ENCODE data around the gene CPT1B. TPM values are rescaled to one million over a fixed set of nuclear protein-coding genes. Genes with fewer than 3 reads are reported as not detected.

The CPT1B gene
- total and polyA plus RNA-seq, 12 donors, result 61.2 to 487 (median 398) TPM

DNA sequence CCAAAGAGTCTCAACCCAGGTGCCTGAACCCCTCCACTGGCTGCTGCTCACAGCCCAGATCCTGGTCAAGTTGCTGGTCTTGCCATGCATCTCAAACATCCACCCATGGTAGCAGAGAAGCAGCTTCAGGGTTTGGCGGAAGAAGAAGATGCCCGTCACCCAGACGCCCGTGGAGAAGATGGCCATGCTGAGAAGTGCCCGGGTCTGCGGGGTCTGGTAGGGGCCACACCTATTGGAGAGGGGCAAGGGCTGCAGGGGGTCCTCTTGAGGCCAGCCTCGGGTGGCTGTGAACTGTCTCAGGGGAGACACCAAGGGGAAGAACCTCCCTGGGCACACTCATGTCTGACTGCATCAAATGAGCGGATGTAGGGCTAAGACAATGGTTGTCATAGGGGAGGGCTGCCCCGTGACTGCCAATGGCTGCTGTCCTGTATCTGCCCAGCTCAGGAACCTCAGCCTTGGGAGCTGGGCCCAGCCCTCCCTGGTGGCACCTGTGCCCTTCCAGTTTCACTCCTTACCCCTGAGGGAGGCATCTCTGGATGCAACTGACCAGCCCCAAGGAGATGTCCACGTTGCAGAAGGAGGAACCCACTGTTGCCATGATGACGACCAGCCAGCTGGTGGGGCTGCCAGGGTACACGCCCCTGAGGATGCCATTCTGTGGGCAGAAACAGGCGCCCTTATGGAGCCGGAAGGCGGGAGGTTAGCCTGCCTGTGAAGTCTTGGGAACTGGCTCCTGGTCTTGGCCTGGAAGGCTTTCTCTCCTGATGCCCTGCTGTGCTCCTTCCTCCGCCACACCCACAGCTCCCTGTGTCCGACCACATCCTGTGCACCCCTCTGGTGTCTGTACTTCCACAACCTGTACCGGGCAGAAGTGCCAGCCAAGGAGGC is 1.2 kb downstream of the CPT1B start:
- intact Hi-C loops (cut with DNase I), result loop anchor here in 3 of 10 donors (5.0 kb wide), 1 partner anchor 45 kb away; no protein-coding TSS in a partner anchor
- Histone ChIP-seq H3K27ac (peak overlapping the region in 9 of 10 donors; percentile 80 to 100 (median 96)), H3K4me3 (peak overlapping the region in 9 of 10 donors; percentile 43 to 62 (median 57)), H3K9me3 (no peaks in the 10 kb centered on the region), H3K27me3 (no peaks in the 10 kb centered on the region), H3K4me1 (peaks cover 5 to 61% (median 48%) of the 10 kb centered on the region in 9 donors), H3K36me3 (peaks cover 0 to 73% (median 11%) of the 10 kb centered on the region in 9 donors)
- peak in 1 of 8 donors; percentile 5 for ATAC-seq
- WGBS, 2 donors, result 62 to 65% methylated on average over 18 of the region's 18 CpGs
- DNase-seq, result no peak
- TF ChIP-seq, protein P1, sequence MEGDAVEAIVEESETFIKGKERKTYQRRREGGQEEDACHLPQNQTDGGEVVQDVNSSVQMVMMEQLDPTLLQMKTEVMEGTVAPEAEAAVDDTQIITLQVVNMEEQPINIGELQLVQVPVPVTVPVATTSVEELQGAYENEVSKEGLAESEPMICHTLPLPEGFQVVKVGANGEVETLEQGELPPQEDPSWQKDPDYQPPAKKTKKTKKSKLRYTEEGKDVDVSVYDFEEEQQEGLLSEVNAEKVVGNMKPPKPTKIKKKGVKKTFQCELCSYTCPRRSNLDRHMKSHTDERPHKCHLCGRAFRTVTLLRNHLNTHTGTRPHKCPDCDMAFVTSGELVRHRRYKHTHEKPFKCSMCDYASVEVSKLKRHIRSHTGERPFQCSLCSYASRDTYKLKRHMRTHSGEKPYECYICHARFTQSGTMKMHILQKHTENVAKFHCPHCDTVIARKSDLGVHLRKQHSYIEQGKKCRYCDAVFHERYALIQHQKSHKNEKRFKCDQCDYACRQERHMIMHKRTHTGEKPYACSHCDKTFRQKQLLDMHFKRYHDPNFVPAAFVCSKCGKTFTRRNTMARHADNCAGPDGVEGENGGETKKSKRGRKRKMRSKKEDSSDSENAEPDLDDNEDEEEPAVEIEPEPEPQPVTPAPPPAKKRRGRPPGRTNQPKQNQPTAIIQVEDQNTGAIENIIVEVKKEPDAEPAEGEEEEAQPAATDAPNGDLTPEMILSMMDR (IDR thresholded peaks at IDR 0.05), result no peak

- TF ChIP-seq, protein P1 (IDR thresholded peaks at IDR 0.05), result peak in 7 of 9 donors; percentile 11 to 60 (median 46)
- intact Hi-C loops (cut with DNase I), result loop anchor here in 3 of 10 donors (5.0 kb wide), 1 partner anchor 46 kb away; no protein-coding TSS in a partner anchor
- 38 to 40% methylated on average over 5 of the region's 5 CpGs for WGBS, 2 donors
- peak overlapping the region in 5 of 10 donors; percentile 5 to 100 (median 30) for H3K27ac ChIP-seq
- peak in 5 of 8 donors; percentile 17 to 47 (median 32) for ATAC-seq
- H3K27me3 ChIP-seq, result no peaks in the 10 kb centered on the region
- DNase-seq, result no peak
- H3K9me3 ChIP-seq, result no peaks in the 10 kb centered on the region
- H3K36me3 ChIP-seq, result peaks cover 0 to 79% (median 11%) of the 10 kb centered on the region in 9 donors
- peak overlapping the region in 3 of 10 donors; percentile 57 to 62 (median 59) for H3K4me3 ChIP-seq
- peaks cover 5 to 60% (median 38%) of the 10 kb centered on the region in 9 donors for H3K4me1 ChIP-seq
These were observed 2.2 kb downstream of the CPT1B start for GRCh38 chr22:50576070-50576469.

DNA sequence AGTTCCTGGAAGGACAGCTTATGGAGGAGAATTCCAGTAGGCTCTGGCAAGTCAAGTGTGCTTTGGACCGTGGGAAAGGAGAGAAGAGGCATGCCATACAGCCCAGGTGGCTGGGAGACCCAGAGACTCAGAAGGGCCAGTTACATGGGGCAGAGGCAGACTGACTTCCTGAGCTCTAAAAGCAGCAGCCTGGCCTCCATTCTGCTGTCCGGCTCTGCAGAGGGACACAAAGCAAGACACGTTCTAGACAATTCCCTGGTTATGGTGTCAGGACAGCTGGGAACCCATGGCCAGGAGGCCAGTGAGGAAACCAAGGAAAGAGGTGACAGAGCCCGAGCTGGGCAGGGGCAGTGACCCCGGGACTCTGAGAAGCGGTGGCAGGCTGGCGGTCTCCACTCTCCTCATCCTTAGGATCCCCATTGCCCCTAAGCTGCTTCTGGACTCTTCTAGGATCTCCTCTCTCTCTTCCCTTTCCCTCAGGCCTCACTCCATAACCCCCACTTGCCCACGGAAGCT is 2.7 kb downstream of the CPT1B start:
- DNase-seq (no peak), ATAC-seq (no peak)
- H3K9me3 ChIP-seq, result no peaks in the 10 kb centered on the region
- 76 to 81% methylated on average over 8 of the region's 8 CpGs for WGBS, 2 donors
- peaks cover 0 to 80% (median 11%) of the 10 kb centered on the region in 9 donors for H3K36me3 ChIP-seq
- peak overlapping the region in 4 of 10 donors; percentile 4 to 100 (median 20) for H3K27ac ChIP-seq
- no peak overlapping the region for H3K4me3 ChIP-seq
- intact Hi-C loops (cut with DNase I), result loop anchor here in 3 of 10 donors (5.0 kb wide), 1 partner anchor 47 kb away; no protein-coding TSS in a partner anchor
- peaks cover 5 to 57% (median 33%) of the 10 kb centered on the region in 9 donors for H3K4me1 ChIP-seq
- no peaks in the 10 kb centered on the region for H3K27me3 ChIP-seq
- TF ChIP-seq, protein P1 (IDR thresholded peaks at IDR 0.05), result no peak

DNA sequence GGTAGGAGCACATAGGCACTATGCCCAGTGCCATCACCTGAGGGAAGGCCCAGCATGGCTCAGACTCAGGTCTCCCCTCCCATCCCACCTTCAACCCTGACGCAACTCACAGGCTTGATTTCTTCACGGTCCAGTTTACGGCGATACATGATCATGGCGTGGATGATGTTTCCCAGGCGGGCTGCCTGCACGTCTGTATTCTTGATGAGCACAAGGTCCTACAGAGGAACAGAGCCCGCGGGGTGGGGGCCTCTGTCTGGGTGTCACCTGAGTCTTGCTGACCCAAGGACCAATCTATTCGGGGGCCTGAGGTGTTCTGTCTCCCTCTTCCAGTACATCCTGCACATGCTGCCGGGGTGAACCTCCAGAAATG is 3.9 kb downstream of the CPT1B start:
- Histone ChIP-seq H3K9me3 (no peaks in the 10 kb centered on the region), H3K36me3 (peaks cover 0 to 80% (median 11%) of the 10 kb centered on the region in 9 donors), H3K4me1 (peaks cover 5 to 54% (median 29%) of the 10 kb centered on the region in 9 donors), H3K27ac (no peak overlapping the region), H3K27me3 (no peaks in the 10 kb centered on the region), H3K4me3 (no peak overlapping the region)
- TF ChIP-seq, protein P1 (IDR thresholded peaks at IDR 0.05), result no peak
- ATAC-seq (no peak), DNase-seq (no peak)
- intact Hi-C loops (cut with DNase I), result no loop called here
- WGBS, 2 donors, result 83 to 92% methylated on average over 11 of the region's 11 CpGs

Measured in heart right ventricle (tissue), 16 donors.